Large intestine (tissue), 12 donors: ENCODE results near the gene MARS2. TPM values are rescaled to one million over a fixed set of nuclear protein-coding genes. Genes with fewer than 3 reads are reported as not detected.
A peak's percentile ranks its signal among the peaks of the same experiment; 100 is the strongest.

ENCODE experiments used
- DNase-seq, 2 donors: peaks; one replicate each; pipeline versions ENCODE4 v3.0.0 to v3.0.0-alpha.2; 2013
- H3K27ac ChIP-seq: one replicate; pipeline ENCODE4 v1.5.1; 2013; ENCODE audit warnings: low read length
- H3K27me3 ChIP-seq: 2 replicates; pipeline ENCODE4 v1.6.1; 2013; ENCODE audit warnings: low read length; ENCODE audit not compliant: control insufficient read depth, insufficient read depth
- H3K36me3 ChIP-seq: 2 replicates; pipeline ENCODE4 v1.6.1; 2013; ENCODE audit warnings: low read length; ENCODE audit not compliant: control insufficient read depth, insufficient read depth
- H3K4me1 ChIP-seq: one replicate; pipeline ENCODE4 v1.6.1; 2013; ENCODE audit warnings: low read length; ENCODE audit not compliant: control insufficient read depth, insufficient read depth
- H3K4me3 ChIP-seq: one replicate; pipeline ENCODE4 v1.5.1; 2013; ENCODE audit warnings: low read length
- H3K9me3 ChIP-seq: one replicate; pipeline ENCODE4 v1.6.1; 2013; ENCODE audit warnings: mild to moderate bottlenecking, low read depth, low read length, moderate library complexity; ENCODE audit not compliant: control insufficient read depth
- WGBS: methylation state at CpG from one replicate; pipeline ENCODE4 v1.1.5; 2013; ENCODE audit warnings: low lambda C conversion rate; ENCODE audit not compliant: insufficient coverage; 5-methylcytosine and 5-hydroxymethylcytosine counted together
- long read RNA-seq, 11 donors: transcript quantifications; one replicate each; lab custom pipeline, GENCODE V29; 2026
- polyA plus RNA-seq: library from polyadenylated mRNA; unstranded; fragments of 120-200 nt; gene quantifications from one replicate; pipeline ENCODE4 v1.2.1, GENCODE V29; 2013

MARS2 gene
- 8.9 TPM for polyA plus RNA-seq
- long read RNA-seq, donor 1, transcript MARS2-201 (1 exons, 3,019 nt), result major isoform, 5 of 5 reads
- long read RNA-seq, donor 1, partial matches to known transcripts, result 0 of 5 reads
- long read RNA-seq, donor 1, other reads (novel, unspliced or antisense), result 0 of 5 reads
- long read RNA-seq, donor 2, transcript MARS2-201 (1 exons, 3,019 nt), result major isoform, 14 of 14 reads
- long read RNA-seq, donor 2, partial matches to known transcripts, result 0 of 14 reads
- long read RNA-seq, donor 2, other reads (novel, unspliced or antisense), result 0 of 14 reads
- long read RNA-seq, donor 3, result 0 reads
- long read RNA-seq, donor 4, result 0 reads
- long read RNA-seq, donor 5, partial matches to known transcripts, result 0 of 2 reads
- long read RNA-seq, donor 5, other reads (novel, unspliced or antisense), result 0 of 2 reads
- long read RNA-seq, donor 6, transcript MARS2-201 (1 exons, 3,019 nt), result major isoform, 5 of 5 reads
- long read RNA-seq, donor 6, partial matches to known transcripts, result 0 of 5 reads
- long read RNA-seq, donor 6, other reads (novel, unspliced or antisense), result 0 of 5 reads
- long read RNA-seq, donor 7, transcript MARS2-201 (1 exons, 3,019 nt), result major isoform, 5 of 5 reads
- long read RNA-seq, donor 7, partial matches to known transcripts, result 0 of 5 reads
- long read RNA-seq, donor 7, other reads (novel, unspliced or antisense), result 0 of 5 reads
- long read RNA-seq, donor 8, transcript MARS2-201 (1 exons, 3,019 nt), result major isoform, 9 of 9 reads
- long read RNA-seq, donor 8, partial matches to known transcripts, result 0 of 9 reads
- long read RNA-seq, donor 8, other reads (novel, unspliced or antisense), result 0 of 9 reads
- long read RNA-seq, donor 9, partial matches to known transcripts, result 0 of 4 reads
- long read RNA-seq, donor 9, other reads (novel, unspliced or antisense), result 0 of 4 reads
- long read RNA-seq, donor 10, transcript MARS2-201 (1 exons, 3,019 nt), result major isoform, 5 of 5 reads
- long read RNA-seq, donor 10, partial matches to known transcripts, result 0 of 5 reads
- long read RNA-seq, donor 10, other reads (novel, unspliced or antisense), result 0 of 5 reads
- long read RNA-seq, donor 11, transcript MARS2-201 (1 exons, 3,019 nt), result major isoform, 6 of 6 reads
- long read RNA-seq, donor 11, partial matches to known transcripts, result 0 of 6 reads
- long read RNA-seq, donor 11, other reads (novel, unspliced or antisense), result 0 of 6 reads

- Histone ChIP-seq H3K9me3 (no peaks in the 10 kb centered on the region), H3K4me3 (peak within 1 kb of the TSS; percentile 91), H3K36me3 (no peaks in the 10 kb centered on the region), H3K27ac (peak within 1 kb of the TSS; percentile 76), H3K27me3 (no peaks in the 10 kb centered on the region), H3K4me1 (peaks cover 4% of the 10 kb centered on the region)
- peak; percentile 95 for DNase-seq
- no CpG with 5 or more reads among the region's 86 CpGs for WGBS
These were observed at the start of gene MARS2 for GRCh38 chr2:197705121-197705911. MARS2 (plus strand) TSS chr2:197705369; CDS start chr2:197705406, 37 bp downstream.

GRCh38 chr2:197657562-197657961 lies 47.6 kb upstream of the MARS2 start:
- no peaks in the 10 kb centered on the region for H3K4me1 ChIP-seq
- no peak overlapping the region for H3K4me3 ChIP-seq
- no peak overlapping the region for H3K27ac ChIP-seq
- H3K36me3 ChIP-seq, result no peaks in the 10 kb centered on the region
- no peak for DNase-seq
- no peaks in the 10 kb centered on the region for H3K27me3 ChIP-seq
- H3K9me3 ChIP-seq, result no peaks in the 10 kb centered on the region

GRCh38 chr2:197661626-197662025 lies 43.5 kb upstream of the MARS2 start:
- H3K27ac ChIP-seq, result no peak overlapping the region
- H3K27me3 ChIP-seq, result no peaks in the 10 kb centered on the region
- H3K9me3 ChIP-seq, result peaks cover 5% of the 10 kb centered on the region
- 40% methylated on average over 1 of the region's 3 CpGs for whole genome bisulfite sequencing
- H3K36me3 ChIP-seq, result no peaks in the 10 kb centered on the region
- no peak for DNase-seq
- no peaks in the 10 kb centered on the region for H3K4me1 ChIP-seq
- H3K4me3 ChIP-seq, result no peak overlapping the region

- Histone ChIP-seq H3K4me1 (no peaks in the 10 kb centered on the region), H3K27ac (no peak overlapping the region), H3K9me3 (peaks cover 5% of the 10 kb centered on the region), H3K4me3 (no peak overlapping the region), H3K36me3 (no peaks in the 10 kb centered on the region), H3K27me3 (no peaks in the 10 kb centered on the region)
- DNase-seq, result no peak
These were observed 38.9 kb upstream of the MARS2 start for GRCh38 chr2:197666277-197666676.

GRCh38 chr2:197668296-197668695 lies 36.9 kb upstream of the MARS2 start:
- H3K9me3 ChIP-seq, result peaks cover 5% of the 10 kb centered on the region
- DNase-seq, result no peak
- no CpG with 5 or more reads among the region's 3 CpGs for WGBS
- H3K4me3 ChIP-seq, result no peak overlapping the region
- H3K27ac ChIP-seq, result no peak overlapping the region
- no peaks in the 10 kb centered on the region for H3K36me3 ChIP-seq
- no peaks in the 10 kb centered on the region for H3K27me3 ChIP-seq
- H3K4me1 ChIP-seq, result no peaks in the 10 kb centered on the region

- no peak for DNase-seq
- Histone ChIP-seq H3K4me1 (no peaks in the 10 kb centered on the region), H3K27me3 (no peaks in the 10 kb centered on the region), H3K9me3 (peaks cover 5% of the 10 kb centered on the region), H3K4me3 (no peak overlapping the region), H3K36me3 (no peaks in the 10 kb centered on the region), H3K27ac (no peak overlapping the region)
These were observed 36.1 kb upstream of the MARS2 start for GRCh38 chr2:197669077-197669476.

GRCh38 chr2:197672371-197672893 lies 32.7 kb upstream of the MARS2 start:
- WGBS, result no CpG with 5 or more reads among the region's 1 CpG

GRCh38 chr2:197673106-197673505 lies 32.1 kb upstream of the MARS2 start:
- no peaks in the 10 kb centered on the region for H3K4me1 ChIP-seq
- no peaks in the 10 kb centered on the region for H3K36me3 ChIP-seq
- WGBS, result 100% methylated on average over 1 of the region's 5 CpGs
- peaks cover 3% of the 10 kb centered on the region for H3K27me3 ChIP-seq
- H3K27ac ChIP-seq, result no peak overlapping the region
- peaks cover 2% of the 10 kb centered on the region for H3K9me3 ChIP-seq
- no peak overlapping the region for H3K4me3 ChIP-seq
- no peak for DNase-seq

More at GRCh38 chr2:197672371-197672893, 32.7 kb upstream of the MARS2 start:
- no peak overlapping the region for H3K27ac ChIP-seq
- DNase-seq, result no peak
- H3K4me3 ChIP-seq, result no peak overlapping the region
- no peaks in the 10 kb centered on the region for H3K36me3 ChIP-seq
- no peaks in the 10 kb centered on the region for H3K4me1 ChIP-seq
- H3K27me3 ChIP-seq, result peaks cover 3% of the 10 kb centered on the region
- peaks cover 2% of the 10 kb centered on the region for H3K9me3 ChIP-seq

- peaks cover 2% of the 10 kb centered on the region for H3K9me3 ChIP-seq
- H3K4me3 ChIP-seq, result no peak overlapping the region
- no peak for DNase-seq
- no peak overlapping the region for H3K27ac ChIP-seq
- H3K4me1 ChIP-seq, result no peaks in the 10 kb centered on the region
- no peaks in the 10 kb centered on the region for H3K36me3 ChIP-seq
- peaks cover 3% of the 10 kb centered on the region for H3K27me3 ChIP-seq
- 83% methylated on average over 1 of the region's 1 CpG for WGBS
These were observed 31.6 kb upstream of the MARS2 start for GRCh38 chr2:197673606-197674005.
